Activated naive CD4-positive, alpha-beta T cell treated with anti-CD3 and anti-CD28 coated beads, Interleukin-2, amount 10 ng/mL, durations not matched to agents 5 hours and 36 hours (primary cell): Measurements from ENCODE around the gene SNCA. TPM values are rescaled to one million over a fixed set of nuclear protein-coding genes. Genes with fewer than 3 reads are reported as not detected.

Source experiments
- total RNA-seq, 2 experiments: library from RNA; stranded (reverse); gene quantifications; one replicate each; pipeline ENCODE4 v1.2.3, GENCODE V29; 2021

Gene SNCA
- total RNA-seq, result 10 to 100 TPM; 14.2 to 15.9 TPM

DNA sequence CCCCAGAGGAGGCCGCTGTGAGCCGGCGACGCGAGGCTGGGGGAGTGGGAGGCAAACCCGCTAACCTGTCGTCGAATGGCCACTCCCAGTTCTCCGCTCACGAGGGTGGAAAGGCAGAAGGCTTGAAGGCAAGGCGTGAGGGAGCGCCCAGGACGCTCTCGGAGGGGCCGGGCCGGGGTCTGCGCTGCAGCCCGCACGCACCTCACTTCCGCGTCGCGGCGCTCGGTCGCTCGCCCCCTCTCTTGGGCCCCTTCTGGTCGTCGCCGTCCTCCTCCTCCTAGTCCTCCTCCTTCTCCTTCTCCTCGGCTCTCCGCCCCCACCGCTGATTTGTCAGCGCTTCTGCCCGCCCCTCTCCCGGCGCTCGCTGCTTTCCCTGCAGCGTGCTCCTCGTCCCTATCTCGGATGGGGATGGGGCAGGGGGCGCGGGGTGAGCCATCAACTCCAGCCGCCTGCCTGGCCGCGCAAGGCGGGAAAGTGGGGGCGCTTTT lies at the start of gene SNCA:
SNCA (minus strand) TSS at position 265 of the 488 bp plus-strand sequence. CDS start 1,494 bp downstream, outside the sequence.

Other genes starting within 250 kb of the SNCA start
- gene MMRN1, start 57.7 kb upstream of the SNCA start, total RNA-seq, result 1 to 10 TPM in 1 of 2 experiments, under 1 TPM in 1; 0.96 to 1.1 TPM